Measurements from ENCODE around the gene PANK2.
"Not testable (repeated sequence)": the region's sequence is repeated elsewhere in the genome, so short reads cannot be mapped to it uniquely, and the experiment has no call there.

PANK2 gene

GRCh38 chr20:3885715-3886114, 3.5 kb upstream of the PANK2 start:
- peaks cover 15% of the 10 kb centered on the region for H3K4me1 ChIP-seq
- H3K9ac ChIP-seq, result no peak overlapping the region
- peaks cover 22% of the 10 kb centered on the region; the same call in 1 of the 2 replicates for H3K36me3 ChIP-seq
- peaks cover 11% of the 10 kb centered on the region for H4K20me1 ChIP-seq
- H3K9me3 ChIP-seq, result no peaks in the 10 kb centered on the region
- H3K4me2 ChIP-seq, result no peak overlapping the region
- no peak overlapping the region for H3K27ac ChIP-seq
- no peak for TF ChIP-seq Cebpa-rat (IDR thresholded peaks at IDR 0.05)
- no peaks in the 10 kb centered on the region for H3K27me3 ChIP-seq
- no peak overlapping the region for H3K4me3 ChIP-seq

GRCh38 chr20:3887876-3888620, 1.1 kb upstream of the PANK2 start:
- Histone ChIP-seq H3K4me1 (peaks cover 39% of the 10 kb centered on the region), H3K36me3 (peaks cover 35% of the 10 kb centered on the region), H3K27me3 (no peaks in the 10 kb centered on the region), H3K27ac (peak overlapping the region; percentile 92), H4K20me1 (peaks cover 34% of the 10 kb centered on the region), H3K4me2 (peak overlapping the region; percentile 92), H3K9ac (peak overlapping the region; percentile 94), H3K9me3 (no peaks in the 10 kb centered on the region), H3K4me3 (peak overlapping the region; percentile 83)
- TF ChIP-seq Cebpa-rat (IDR thresholded peaks at IDR 0.05), result no peak

- Histone ChIP-seq H3K9me3 (no peaks in the 10 kb centered on the region), H3K4me3 (peak overlapping the region; percentile 83), H3K36me3 (peaks cover 49% of the 10 kb centered on the region), H3K27me3 (no peaks in the 10 kb centered on the region), H4K20me1 (peaks cover 51% of the 10 kb centered on the region), H3K4me2 (peak overlapping the region; percentile 77), H3K27ac (peak overlapping the region; percentile 92), H3K4me1 (peaks cover 54% of the 10 kb centered on the region), H3K9ac (peak overlapping the region; percentile 94)
- no peak for TF ChIP-seq Cebpa-rat (IDR thresholded peaks at IDR 0.05)
Observed at GRCh38 chr20:3889489-3890397, 556 bp downstream of the PANK2 start.

- Histone ChIP-seq H3K9ac (peak overlapping the region; percentile 94), H3K36me3 (peaks cover 49% of the 10 kb centered on the region), H3K27ac (peak overlapping the region; percentile 92), H3K9me3 (no peaks in the 10 kb centered on the region), H3K27me3 (no peaks in the 10 kb centered on the region), H3K4me1 (peaks cover 59% of the 10 kb centered on the region), H3K4me2 (peak overlapping the region; percentile 77), H4K20me1 (peaks cover 57% of the 10 kb centered on the region), H3K4me3 (peak overlapping the region; percentile 83)
- no peak for TF ChIP-seq Cebpa-rat (IDR thresholded peaks at IDR 0.05)
Observed at GRCh38 chr20:3890398-3890751, 1.2 kb downstream of the PANK2 start.

GRCh38 chr20:3890999-3891929, 2.1 kb downstream of the PANK2 start:
- Histone ChIP-seq H3K36me3 (peaks cover 43% of the 10 kb centered on the region), H3K9ac (peak overlapping the region; percentile 94), H3K4me1 (peaks cover 59% of the 10 kb centered on the region), H4K20me1 (peaks cover 66% of the 10 kb centered on the region), H3K4me2 (peak overlapping the region; percentile 77), H3K4me3 (peak overlapping the region; percentile 83), H3K27ac (peak overlapping the region; percentile 92; the same call in 1 of the 2 replicates), H3K9me3 (no peaks in the 10 kb centered on the region), H3K27me3 (no peaks in the 10 kb centered on the region)
- no peak for TF ChIP-seq Cebpa-rat (IDR thresholded peaks at IDR 0.05)

- H3K27me3 ChIP-seq, result no peaks in the 10 kb centered on the region
- no peak overlapping the region for H3K4me3 ChIP-seq
- H4K20me1 ChIP-seq, result peaks cover 100% of the 10 kb centered on the region
- peaks cover 77% of the 10 kb centered on the region for H3K4me1 ChIP-seq
- no peak for TF ChIP-seq Cebpa-rat (IDR thresholded peaks at IDR 0.05)
- H3K27ac ChIP-seq, result no peak overlapping the region
- no peaks in the 10 kb centered on the region for H3K9me3 ChIP-seq
- no peak overlapping the region for H3K9ac ChIP-seq
- no peak overlapping the region for H3K4me2 ChIP-seq
- peaks cover 59% of the 10 kb centered on the region for H3K36me3 ChIP-seq
Observed at GRCh38 chr20:3894796-3895195, 5.6 kb downstream of the PANK2 start.

- Histone ChIP-seq H4K20me1 (peaks cover 100% of the 10 kb centered on the region), H3K9ac (no peak overlapping the region), H3K4me1 (peaks cover 84% of the 10 kb centered on the region), H3K4me3 (no peak overlapping the region), H3K27ac (no peak overlapping the region), H3K36me3 (peaks cover 61% of the 10 kb centered on the region), H3K27me3 (no peaks in the 10 kb centered on the region), H3K4me2 (no peak overlapping the region), H3K9me3 (no peaks in the 10 kb centered on the region)
- no peak for TF ChIP-seq Cebpa-rat (IDR thresholded peaks at IDR 0.05)
Observed at GRCh38 chr20:3896302-3896701, 7.1 kb downstream of the PANK2 start.

- Histone ChIP-seq H3K4me2 (0 out of 2 replicates have a peak overlapping the region, but pooled peaks have one; percentile 2), H3K36me3 (peaks cover 55% of the 10 kb centered on the region), H3K9ac (no peak overlapping the region), H3K27me3 (no peaks in the 10 kb centered on the region), H3K27ac (no peak overlapping the region), H4K20me1 (peaks cover 100% of the 10 kb centered on the region), H3K9me3 (no peaks in the 10 kb centered on the region), H3K4me1 (peaks cover 84% of the 10 kb centered on the region), H3K4me3 (no peak overlapping the region)
- no peak for TF ChIP-seq Cebpa-rat (IDR thresholded peaks at IDR 0.05)
Observed at GRCh38 chr20:3896853-3897583, 7.8 kb downstream of the PANK2 start.

- H3K36me3 ChIP-seq, result peaks cover 49% of the 10 kb centered on the region
Observed at GRCh38 chr20:3898181-3898580, 9.0 kb downstream of the PANK2 start.

More at GRCh38 chr20:3898181-3898580, 9.0 kb downstream of the PANK2 start:
- not testable (repeated sequence) for H3K27ac ChIP-seq, H3K4me3 ChIP-seq, H3K9me3 ChIP-seq, H3K27me3 ChIP-seq, H3K4me2 ChIP-seq, H3K9ac ChIP-seq
- peaks cover 82% of the 10 kb centered on the region for H3K4me1 ChIP-seq
- peaks cover 100% of the 10 kb centered on the region for H4K20me1 ChIP-seq
